GM23248 (cell line): ENCODE measurements around the gene KCNQ1OT1.

ENCODE experiments used
- EZH2 ChIP-seq: fragments of 200-600 bp; sonication (generic); IDR thresholded peaks from 2 replicates; pipeline ENCODE4 v1.6.1; 2018; ENCODE audit warnings: antibody characterized with exemption, mild to moderate bottlenecking; ENCODE audit not compliant: insufficient read depth, poor library complexity, severe bottlenecking
- EZH2phosphoT487 ChIP-seq: fragments of 200-600 bp; sonication (generic); IDR thresholded peaks from 2 replicates; pipeline ENCODE4 v1.6.1; 2018; ENCODE audit warnings: antibody characterized with exemption, moderate library complexity, mild to moderate bottlenecking, low read depth; ENCODE audit not compliant: insufficient read depth

DNA sequence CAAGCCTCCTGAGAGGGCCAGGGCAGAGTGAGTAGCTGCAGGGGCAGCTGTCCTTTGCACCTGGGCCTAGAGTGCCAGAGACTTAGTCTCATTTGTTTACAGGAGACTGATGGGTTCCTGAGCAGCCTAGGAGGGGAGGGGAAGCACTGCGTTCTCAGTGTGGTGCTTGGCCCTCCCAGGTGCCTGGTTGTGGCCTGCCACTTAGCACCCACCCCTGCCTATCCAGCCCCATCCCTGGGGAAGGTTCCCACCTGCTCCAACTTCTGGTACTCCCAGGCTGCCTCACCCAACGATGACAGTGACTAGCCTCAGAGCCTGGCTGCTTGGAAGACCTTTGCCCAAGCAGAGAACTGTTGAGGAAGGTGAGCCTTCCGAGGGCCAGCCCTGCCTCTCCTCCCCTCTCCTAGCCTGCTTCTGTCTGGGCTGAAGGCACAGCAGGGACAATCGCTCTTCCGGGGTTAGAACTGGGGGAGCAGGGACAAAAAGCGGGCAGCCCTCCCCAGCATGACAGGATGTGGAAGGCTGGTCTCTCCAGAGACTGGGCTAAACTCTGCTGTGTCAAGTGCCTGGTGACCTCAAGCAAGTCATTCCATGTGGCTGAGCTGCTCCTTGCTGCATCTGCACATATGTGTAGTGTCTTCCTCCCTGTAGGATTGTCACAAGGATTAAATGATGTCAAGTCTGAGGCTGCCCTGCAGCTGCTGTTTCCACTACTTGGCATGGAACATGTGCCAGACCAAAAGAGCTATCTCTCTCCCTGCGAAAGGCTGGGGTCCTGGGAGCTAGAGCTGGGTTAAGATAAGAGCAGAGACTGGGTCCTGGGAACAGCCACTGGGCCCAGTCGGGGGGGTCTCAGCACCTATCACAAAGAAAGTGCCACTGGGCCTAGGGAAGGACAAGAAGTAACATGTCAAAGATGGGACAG is 9.9 kb downstream of the KCNQ1OT1 start:
- TF ChIP-seq EZH2phosphoT487: no peak
- TF ChIP-seq EZH2: no peak
